K562 (cell line): Measurements from ENCODE around the gene DTX2.
"Not testable (repeated sequence)": the region's sequence is repeated elsewhere in the genome, so short reads cannot be mapped to it uniquely, and the experiment has no call there.

Experiments used
- EZH2 ChIP-seq: IDR thresholded peaks from 2 replicates; pipeline ENCODE4 v1.6.1; 2012; ENCODE audit warnings: low read depth, mild to moderate bottlenecking, inconsistent platforms, low read length, borderline replicate concordance
- GTF2A2 ChIP-seq: IDR thresholded peaks from 2 replicates; pipeline ENCODE4 v1.6.1; 2016; ENCODE audit warnings: mild to moderate bottlenecking, missing genetic modification characterization, missing compliant biosample characterization
- POLR2A ChIP-seq: fragments of 450-650 bp; conservative IDR thresholded peaks from 2 replicates; pipeline ENCODE4 v1.6.1; 2016
- TGIF2 ChIP-seq: sonication (generic); formaldehyde crosslinking; IDR thresholded peaks from 2 replicates; pipeline ENCODE4 v1.8.1; 2022; ENCODE audit warnings: mild to moderate bottlenecking, missing genetic modification reagents, moderate library complexity
- TF ChIP-seq, protein P1 (sequence below), 3 experiments: IDR thresholded peaks in 2 of 3; conservative IDR thresholded peaks in 1 of 3; 2 replicates each; pipeline ENCODE4 v1.5.1; 2011 to 2012; ENCODE audit warnings: low read length in 3 of 3, mild to moderate bottlenecking in 3 of 3, control low read depth in 2 of 3, improper control_type of control experiment in 1 of 3, inconsistent platforms in 1 of 3, low read depth in 1 of 3, mixed read lengths in 1 of 3, moderate library complexity in 1 of 3; ENCODE audit not compliant: insufficient read depth in 2 of 3
- TF ChIP-seq, protein P2 (sequence below): fragments of 250-450 bp; sonication (Bioruptor Pico); IDR thresholded peaks from 2 replicates; pipeline ENCODE4 v1.4.0; 2020

DNA sequence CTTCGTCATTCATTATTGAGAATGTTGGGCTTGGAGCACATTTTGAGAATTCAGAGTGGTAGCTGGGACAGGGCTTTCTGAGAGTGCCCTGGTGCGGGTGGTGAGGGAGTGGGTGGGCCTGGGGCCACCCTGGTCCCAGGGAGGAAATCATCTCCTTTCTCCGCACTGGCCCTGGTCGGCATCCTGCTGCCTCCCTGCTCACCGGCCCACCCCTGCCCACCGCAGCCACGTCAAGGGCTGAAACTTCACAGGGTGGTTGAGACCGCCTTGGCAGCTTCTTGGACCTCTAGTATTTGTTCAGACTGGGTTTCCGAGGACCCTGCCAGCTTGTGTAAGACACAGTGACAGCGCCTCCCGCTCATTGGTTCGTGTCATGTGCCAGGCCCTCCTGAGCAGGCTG is 22.9 kb downstream of the DTX2 start:
- TF ChIP-seq POLR2A; TGIF2 (CRISPR knock-in tag); GTF2A2 (tag); EZH2: not testable (repeated sequence)
- TF ChIP-seq, protein P1, sequence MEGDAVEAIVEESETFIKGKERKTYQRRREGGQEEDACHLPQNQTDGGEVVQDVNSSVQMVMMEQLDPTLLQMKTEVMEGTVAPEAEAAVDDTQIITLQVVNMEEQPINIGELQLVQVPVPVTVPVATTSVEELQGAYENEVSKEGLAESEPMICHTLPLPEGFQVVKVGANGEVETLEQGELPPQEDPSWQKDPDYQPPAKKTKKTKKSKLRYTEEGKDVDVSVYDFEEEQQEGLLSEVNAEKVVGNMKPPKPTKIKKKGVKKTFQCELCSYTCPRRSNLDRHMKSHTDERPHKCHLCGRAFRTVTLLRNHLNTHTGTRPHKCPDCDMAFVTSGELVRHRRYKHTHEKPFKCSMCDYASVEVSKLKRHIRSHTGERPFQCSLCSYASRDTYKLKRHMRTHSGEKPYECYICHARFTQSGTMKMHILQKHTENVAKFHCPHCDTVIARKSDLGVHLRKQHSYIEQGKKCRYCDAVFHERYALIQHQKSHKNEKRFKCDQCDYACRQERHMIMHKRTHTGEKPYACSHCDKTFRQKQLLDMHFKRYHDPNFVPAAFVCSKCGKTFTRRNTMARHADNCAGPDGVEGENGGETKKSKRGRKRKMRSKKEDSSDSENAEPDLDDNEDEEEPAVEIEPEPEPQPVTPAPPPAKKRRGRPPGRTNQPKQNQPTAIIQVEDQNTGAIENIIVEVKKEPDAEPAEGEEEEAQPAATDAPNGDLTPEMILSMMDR (IDR thresholded peaks at IDR 0.05 in 2 of 3, conservative IDR thresholded peaks at IDR 0.05 in 1 of 3; ENCODE audit: insufficient read depth in 2 of 3, low read depth in 1 of 3, low read length in 3 of 3), result not testable (repeated sequence)
- TF ChIP-seq, protein P2, sequence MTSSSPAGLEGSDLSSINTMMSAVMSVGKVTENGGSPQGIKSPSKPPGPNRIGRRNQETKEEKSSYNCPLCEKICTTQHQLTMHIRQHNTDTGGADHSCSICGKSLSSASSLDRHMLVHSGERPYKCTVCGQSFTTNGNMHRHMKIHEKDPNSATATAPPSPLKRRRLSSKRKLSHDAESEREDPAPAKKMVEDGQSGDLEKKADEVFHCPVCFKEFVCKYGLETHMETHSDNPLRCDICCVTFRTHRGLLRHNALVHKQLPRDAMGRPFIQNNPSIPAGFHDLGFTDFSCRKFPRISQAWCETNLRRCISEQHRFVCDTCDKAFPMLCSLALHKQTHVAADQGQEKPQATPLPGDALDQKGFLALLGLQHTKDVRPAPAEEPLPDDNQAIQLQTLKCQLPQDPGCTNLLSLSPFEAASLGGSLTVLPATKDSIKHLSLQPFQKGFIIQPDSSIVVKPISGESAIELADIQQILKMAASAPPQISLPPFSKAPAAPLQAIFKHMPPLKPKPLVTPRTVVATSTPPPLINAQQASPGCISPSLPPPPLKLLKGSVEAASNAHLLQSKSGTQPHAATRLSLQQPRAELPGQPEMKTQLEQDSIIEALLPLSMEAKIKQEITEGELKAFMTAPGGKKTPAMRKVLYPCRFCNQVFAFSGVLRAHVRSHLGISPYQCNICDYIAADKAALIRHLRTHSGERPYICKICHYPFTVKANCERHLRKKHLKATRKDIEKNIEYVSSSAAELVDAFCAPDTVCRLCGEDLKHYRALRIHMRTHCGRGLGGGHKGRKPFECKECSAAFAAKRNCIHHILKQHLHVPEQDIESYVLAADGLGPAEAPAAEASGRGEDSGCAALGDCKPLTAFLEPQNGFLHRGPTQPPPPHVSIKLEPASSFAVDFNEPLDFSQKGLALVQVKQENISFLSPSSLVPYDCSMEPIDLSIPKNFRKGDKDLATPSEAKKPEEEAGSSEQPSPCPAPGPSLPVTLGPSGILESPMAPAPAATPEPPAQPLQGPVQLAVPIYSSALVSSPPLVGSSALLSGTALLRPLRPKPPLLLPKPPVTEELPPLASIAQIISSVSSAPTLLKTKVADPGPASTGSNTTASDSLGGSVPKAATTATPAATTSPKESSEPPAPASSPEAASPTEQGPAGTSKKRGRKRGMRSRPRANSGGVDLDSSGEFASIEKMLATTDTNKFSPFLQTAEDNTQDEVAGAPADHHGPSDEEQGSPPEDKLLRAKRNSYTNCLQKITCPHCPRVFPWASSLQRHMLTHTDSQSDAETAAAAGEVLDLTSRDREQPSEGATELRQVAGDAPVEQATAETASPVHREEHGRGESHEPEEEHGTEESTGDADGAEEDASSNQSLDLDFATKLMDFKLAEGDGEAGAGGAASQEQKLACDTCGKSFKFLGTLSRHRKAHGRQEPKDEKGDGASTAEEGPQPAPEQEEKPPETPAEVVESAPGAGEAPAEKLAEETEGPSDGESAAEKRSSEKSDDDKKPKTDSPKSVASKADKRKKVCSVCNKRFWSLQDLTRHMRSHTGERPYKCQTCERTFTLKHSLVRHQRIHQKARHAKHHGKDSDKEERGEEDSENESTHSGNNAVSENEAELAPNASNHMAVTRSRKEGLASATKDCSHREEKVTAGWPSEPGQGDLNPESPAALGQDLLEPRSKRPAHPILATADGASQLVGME, result not testable (repeated sequence)
